22Rv1 (cell line): ENCODE data around the gene PTPN12.
"Not testable (repeated sequence)": the region's sequence is repeated elsewhere in the genome, so short reads cannot be mapped to it uniquely, and the experiment has no call there.

Experiments
- H3K27ac ChIP-seq: fragments of 450-650 bp; 2 replicates; pipeline ENCODE4 v1.5.1; 2017
- CTCF ChIP-seq: fragments of 450-650 bp; IDR thresholded peaks from 2 replicates; pipeline ENCODE4 v1.5.1; 2017; ENCODE audit warnings: mild to moderate bottlenecking
- ZFX ChIP-seq: fragments of 450-650 bp; IDR thresholded peaks from 2 replicates; pipeline ENCODE4 v1.6.1; 2017; ENCODE audit warnings: antibody characterized with exemption, borderline replicate concordance

The PTPN12 gene

GRCh38 chr7:77516085-77516484, 21.0 kb upstream of the PTPN12 start:
- TF ChIP-seq ZFX, result no peak
- TF ChIP-seq CTCF, result no peak
- H3K27ac ChIP-seq, result no peak overlapping the region

- TF ChIP-seq CTCF (no peak), ZFX (no peak)
- no peak overlapping the region for H3K27ac ChIP-seq
These were observed 16.8 kb upstream of the PTPN12 start for GRCh38 chr7:77520261-77520660.

GRCh38 chr7:77521537-77521936, 15.6 kb upstream of the PTPN12 start:
- not testable (repeated sequence) for H3K27ac ChIP-seq

- no peak for TF ChIP-seq ZFX
- no peak for TF ChIP-seq CTCF
- no peak overlapping the region for H3K27ac ChIP-seq
These were observed 12.4 kb upstream of the PTPN12 start for GRCh38 chr7:77524731-77525130.

- TF ChIP-seq ZFX, result no peak
- TF ChIP-seq CTCF, result no peak
- no peak overlapping the region for H3K27ac ChIP-seq
These were observed 11.9 kb upstream of the PTPN12 start for GRCh38 chr7:77525231-77525630.

- no peak overlapping the region for H3K27ac ChIP-seq
- TF ChIP-seq ZFX (no peak), CTCF (no peak)
These were observed 8.7 kb upstream of the PTPN12 start for GRCh38 chr7:77528368-77528767.

GRCh38 chr7:77529279-77529678, 7.8 kb upstream of the PTPN12 start:
- no peak overlapping the region for H3K27ac ChIP-seq
- TF ChIP-seq CTCF, result no peak
- no peak for TF ChIP-seq ZFX

GRCh38 chr7:77531038-77531437, 6.1 kb upstream of the PTPN12 start:
- no peak overlapping the region for H3K27ac ChIP-seq
- TF ChIP-seq CTCF (no peak), ZFX (no peak)
